ENCODE results near the gene PTPRT. TPM values are rescaled to one million over a fixed set of nuclear protein-coding genes. Genes with fewer than 3 reads are reported as not detected.

Gene PTPRT
- total and polyA plus RNA-seq, 10 of the 15 experiments (the other 5 are each of a cell fraction or from before 2014, with no cell fraction given): not detected

DNA sequence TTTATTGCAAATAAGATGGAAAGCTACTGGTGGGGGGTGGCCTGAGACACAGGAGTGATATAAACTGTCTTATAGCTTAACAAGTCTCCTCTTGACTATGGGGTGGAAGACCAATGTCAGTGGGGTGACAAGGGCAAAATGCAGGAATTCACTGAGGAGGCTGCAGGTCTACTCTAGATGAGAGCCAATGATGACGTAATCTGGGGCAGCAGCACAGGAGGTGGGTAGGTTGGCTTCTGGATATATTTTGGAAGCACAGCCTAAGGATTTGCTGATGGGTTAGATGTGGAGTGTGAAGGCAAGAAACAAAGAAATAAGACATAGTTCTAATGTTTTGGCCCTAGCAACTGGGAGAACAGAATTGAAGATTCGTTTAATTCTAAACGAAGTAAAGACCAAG lies 253.2 kb downstream of the PTPRT start (continued):
- TF ChIP-seq, protein P1, sequence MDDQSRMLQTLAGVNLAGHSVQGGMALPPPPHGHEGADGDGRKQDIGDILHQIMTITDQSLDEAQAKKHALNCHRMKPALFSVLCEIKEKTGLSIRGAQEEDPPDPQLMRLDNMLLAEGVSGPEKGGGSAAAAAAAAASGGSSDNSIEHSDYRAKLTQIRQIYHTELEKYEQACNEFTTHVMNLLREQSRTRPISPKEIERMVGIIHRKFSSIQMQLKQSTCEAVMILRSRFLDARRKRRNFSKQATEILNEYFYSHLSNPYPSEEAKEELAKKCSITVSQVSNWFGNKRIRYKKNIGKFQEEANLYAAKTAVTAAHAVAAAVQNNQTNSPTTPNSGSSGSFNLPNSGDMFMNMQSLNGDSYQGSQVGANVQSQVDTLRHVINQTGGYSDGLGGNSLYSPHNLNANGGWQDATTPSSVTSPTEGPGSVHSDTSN (IDR thresholded peaks at IDR 0.05; ENCODE audit: insufficient replicate concordance, low read depth, low read length): no peak
- no peak for TF ChIP-seq RCOR1 (conservative IDR thresholded peaks at IDR 0.05; ENCODE audit: low read depth, low read length)
- TF ChIP-seq, protein P2, sequence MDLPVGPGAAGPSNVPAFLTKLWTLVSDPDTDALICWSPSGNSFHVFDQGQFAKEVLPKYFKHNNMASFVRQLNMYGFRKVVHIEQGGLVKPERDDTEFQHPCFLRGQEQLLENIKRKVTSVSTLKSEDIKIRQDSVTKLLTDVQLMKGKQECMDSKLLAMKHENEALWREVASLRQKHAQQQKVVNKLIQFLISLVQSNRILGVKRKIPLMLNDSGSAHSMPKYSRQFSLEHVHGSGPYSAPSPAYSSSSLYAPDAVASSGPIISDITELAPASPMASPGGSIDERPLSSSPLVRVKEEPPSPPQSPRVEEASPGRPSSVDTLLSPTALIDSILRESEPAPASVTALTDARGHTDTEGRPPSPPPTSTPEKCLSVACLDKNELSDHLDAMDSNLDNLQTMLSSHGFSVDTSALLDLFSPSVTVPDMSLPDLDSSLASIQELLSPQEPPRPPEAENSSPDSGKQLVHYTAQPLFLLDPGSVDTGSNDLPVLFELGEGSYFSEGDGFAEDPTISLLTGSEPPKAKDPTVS (IDR thresholded peaks at IDR 0.05; ENCODE audit: low read depth, low read length): no peak
- TF ChIP-seq, protein P3, sequence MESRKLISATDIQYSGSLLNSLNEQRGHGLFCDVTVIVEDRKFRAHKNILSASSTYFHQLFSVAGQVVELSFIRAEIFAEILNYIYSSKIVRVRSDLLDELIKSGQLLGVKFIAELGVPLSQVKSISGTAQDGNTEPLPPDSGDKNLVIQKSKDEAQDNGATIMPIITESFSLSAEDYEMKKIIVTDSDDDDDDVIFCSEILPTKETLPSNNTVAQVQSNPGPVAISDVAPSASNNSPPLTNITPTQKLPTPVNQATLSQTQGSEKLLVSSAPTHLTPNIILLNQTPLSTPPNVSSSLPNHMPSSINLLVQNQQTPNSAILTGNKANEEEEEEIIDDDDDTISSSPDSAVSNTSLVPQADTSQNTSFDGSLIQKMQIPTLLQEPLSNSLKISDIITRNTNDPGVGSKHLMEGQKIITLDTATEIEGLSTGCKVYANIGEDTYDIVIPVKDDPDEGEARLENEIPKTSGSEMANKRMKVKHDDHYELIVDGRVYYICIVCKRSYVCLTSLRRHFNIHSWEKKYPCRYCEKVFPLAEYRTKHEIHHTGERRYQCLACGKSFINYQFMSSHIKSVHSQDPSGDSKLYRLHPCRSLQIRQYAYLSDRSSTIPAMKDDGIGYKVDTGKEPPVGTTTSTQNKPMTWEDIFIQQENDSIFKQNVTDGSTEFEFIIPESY (IDR thresholded peaks at IDR 0.05): no peak
- TF ChIP-seq ETV6 (conservative IDR thresholded peaks at IDR 0.05 in 1 of 2, IDR thresholded peaks at IDR 0.05 in 1 of 2; ENCODE audit: borderline replicate concordance in 1 of 2, low read depth in 1 of 2): no peak
- no peak for TF ChIP-seq BMI1 (IDR thresholded peaks at IDR 0.05; ENCODE audit: borderline replicate concordance)
- TF ChIP-seq SREBF1 (IDR thresholded peaks at IDR 0.05; ENCODE audit: low read length): no peak
- TF ChIP-seq FOS (IDR thresholded peaks at IDR 0.05; ENCODE audit: borderline replicate concordance, extremely low read depth, insufficient read length): no peak
